ENCODE results near the gene RNF144A.
"Not testable (repeated sequence)": the region's sequence is repeated elsewhere in the genome, so short reads cannot be mapped to it uniquely, and the experiment has no call there.

DNA sequence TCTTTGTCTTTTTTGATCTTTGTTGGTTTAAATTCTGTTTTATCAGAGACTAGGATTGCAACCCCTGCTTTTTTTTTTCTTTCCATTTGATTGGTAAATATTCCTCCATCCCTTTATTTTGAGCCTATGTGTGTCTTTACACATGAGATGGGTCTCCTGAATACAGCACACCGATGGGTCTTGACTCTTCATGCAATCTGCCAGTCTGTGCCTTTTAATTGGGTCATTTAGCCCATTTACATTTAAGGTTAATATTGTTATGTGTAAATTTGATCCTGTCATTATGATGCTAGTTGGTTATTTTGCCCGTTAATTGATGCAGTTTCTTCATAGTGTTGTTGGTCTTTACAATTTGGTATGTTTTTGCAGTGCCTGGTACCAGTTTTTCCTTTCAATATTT, 14.6 kb upstream of the RNF144A start:
- not testable (repeated sequence) for TF ChIP-seq POLR2A (IDR thresholded peaks at IDR 0.05); CTCF (IDR thresholded peaks at IDR 0.05 in 8 of 11, conservative IDR thresholded peaks at IDR 0.05 in 3 of 11)
